ENCODE measurements around the gene IRF2BP2. TPM values are rescaled to one million over a fixed set of nuclear protein-coding genes. Genes with fewer than 3 reads are reported as not detected.

The IRF2BP2 gene
- total RNA-seq, 2 donors from 2014 or later = 463 to 482 TPM

GRCh38 chr1:234570329-234571120 is 39.5 kb downstream of the IRF2BP2 start:
- H3K27me3 Mint-ChIP-seq = peaks cover 6% of the 10 kb centered on the region
- no peaks in the 10 kb centered on the region for H3K36me3 Mint-ChIP-seq (ENCODE audit: low read depth)
- no peak overlapping the region for H3K27ac Mint-ChIP-seq
- ATAC-seq (no peak), DNase-seq (no peak)
- H3K4me3 Mint-ChIP-seq = no peak overlapping the region
- H3K9me3 ChIP-seq (ENCODE audit: control insufficient read depth, low read length, poor library complexity, severe bottlenecking) = no peaks in the 10 kb centered on the region
- no peaks in the 10 kb centered on the region for H3K4me1 Mint-ChIP-seq

- DNase-seq = no peak
- H3K9me3 ChIP-seq (ENCODE audit: control insufficient read depth, low read length, poor library complexity, severe bottlenecking) = no peaks in the 10 kb centered on the region
- no peak overlapping the region for H3K27ac Mint-ChIP-seq
- no peaks in the 10 kb centered on the region for H3K36me3 Mint-ChIP-seq (ENCODE audit: low read depth)
- no peak overlapping the region for H3K4me3 Mint-ChIP-seq
- no peak for ATAC-seq
- H3K27me3 Mint-ChIP-seq = peaks cover 6% of the 10 kb centered on the region
- H3K4me1 Mint-ChIP-seq = no peaks in the 10 kb centered on the region
These were observed 41.6 kb downstream of the IRF2BP2 start for GRCh38 chr1:234568345-234568744.

GRCh38 chr1:234565132-234565531 is 44.8 kb downstream of the IRF2BP2 start:
- Mint-ChIP-seq H3K36me3 (ENCODE audit: low read depth) (no peaks in the 10 kb centered on the region), H3K4me3 (no peak overlapping the region), H3K4me1 (no peaks in the 10 kb centered on the region), H3K27ac (no peak overlapping the region), H3K27me3 (no peaks in the 10 kb centered on the region)
- ATAC-seq (no peak), DNase-seq (no peak)
- H3K9me3 ChIP-seq (ENCODE audit: control insufficient read depth, low read length, poor library complexity, severe bottlenecking) = no peaks in the 10 kb centered on the region

DNA sequence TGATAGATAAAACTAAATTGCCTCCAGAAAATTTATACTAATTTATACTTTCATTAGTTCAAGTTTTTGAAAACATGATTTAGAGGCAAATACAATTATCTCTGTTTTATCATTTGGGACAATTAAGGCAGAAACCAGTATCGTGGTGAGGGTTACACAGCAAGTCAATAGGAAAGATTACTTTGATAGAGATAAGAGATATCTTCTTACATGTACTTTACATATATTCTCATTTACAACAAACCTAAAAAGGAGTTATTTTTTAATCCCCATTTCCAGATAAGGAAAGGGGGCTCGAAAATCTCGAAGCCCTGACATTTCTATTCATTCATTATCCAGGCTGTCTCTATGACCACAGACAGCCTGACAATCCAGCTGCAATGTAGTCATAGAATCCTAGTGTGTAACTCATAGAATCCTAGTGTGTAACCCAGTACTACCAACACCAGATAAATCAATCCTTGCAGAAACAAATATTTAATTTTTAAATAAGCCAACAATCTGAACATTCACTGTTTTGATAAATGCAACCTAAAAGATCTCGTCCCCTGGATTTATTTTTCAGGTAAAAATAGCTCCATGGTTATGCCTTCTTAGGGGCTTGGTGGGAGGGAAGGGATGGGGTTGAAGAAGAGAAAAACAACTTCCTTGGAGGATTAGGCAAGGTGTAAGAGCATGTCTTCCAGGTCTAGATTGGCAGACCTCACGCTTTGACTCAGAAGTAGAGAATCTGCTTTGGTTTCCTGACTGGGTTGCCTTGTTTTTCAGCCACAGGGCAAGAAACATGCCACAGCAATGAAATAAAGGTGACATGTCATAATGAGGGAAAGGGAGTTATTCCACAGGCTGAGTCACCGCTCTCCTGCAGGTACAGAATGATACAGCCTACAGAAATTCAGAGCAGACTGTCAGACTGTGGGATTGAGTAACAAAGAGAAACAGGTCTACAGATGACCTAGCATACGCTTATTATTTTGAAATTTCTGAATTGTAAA is 45.6 kb downstream of the IRF2BP2 start:
- ATAC-seq (no peak), DNase-seq (no peak)
- Mint-ChIP-seq H3K27me3 (no peaks in the 10 kb centered on the region), H3K4me1 (no peaks in the 10 kb centered on the region), H3K4me3 (no peak overlapping the region), H3K36me3 (ENCODE audit: low read depth) (no peaks in the 10 kb centered on the region), H3K27ac (no peak overlapping the region)
- H3K9me3 ChIP-seq (ENCODE audit: control insufficient read depth, low read length, poor library complexity, severe bottlenecking) = no peaks in the 10 kb centered on the region

DNA sequence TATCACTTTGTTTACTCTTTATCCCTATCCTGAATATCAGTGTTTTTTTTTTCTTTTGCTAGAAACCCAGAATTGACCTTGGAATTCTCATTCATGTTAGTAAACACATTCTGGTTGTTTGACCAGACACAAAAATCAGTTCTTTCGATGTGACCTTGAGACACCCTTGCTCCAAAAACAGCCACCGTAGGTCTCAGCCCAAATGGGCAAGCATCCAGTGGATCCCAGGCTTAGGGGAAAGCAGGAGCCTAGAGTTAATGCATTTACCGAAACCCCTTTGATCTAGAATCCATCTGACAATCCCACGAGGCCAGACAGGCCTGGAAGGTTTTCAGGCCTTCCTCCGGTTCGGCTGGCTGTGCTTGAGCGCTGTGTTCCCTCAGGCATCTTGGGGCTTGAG is 47.6 kb downstream of the IRF2BP2 start:
- Mint-ChIP-seq H3K4me3 (no peak overlapping the region), H3K36me3 (ENCODE audit: low read depth) (no peaks in the 10 kb centered on the region), H3K27ac (no peak overlapping the region), H3K4me1 (no peaks in the 10 kb centered on the region), H3K27me3 (no peaks in the 10 kb centered on the region)
- no peaks in the 10 kb centered on the region for H3K9me3 ChIP-seq (ENCODE audit: control insufficient read depth, low read length, poor library complexity, severe bottlenecking)
- no peak for DNase-seq
- no peak for ATAC-seq

DNA sequence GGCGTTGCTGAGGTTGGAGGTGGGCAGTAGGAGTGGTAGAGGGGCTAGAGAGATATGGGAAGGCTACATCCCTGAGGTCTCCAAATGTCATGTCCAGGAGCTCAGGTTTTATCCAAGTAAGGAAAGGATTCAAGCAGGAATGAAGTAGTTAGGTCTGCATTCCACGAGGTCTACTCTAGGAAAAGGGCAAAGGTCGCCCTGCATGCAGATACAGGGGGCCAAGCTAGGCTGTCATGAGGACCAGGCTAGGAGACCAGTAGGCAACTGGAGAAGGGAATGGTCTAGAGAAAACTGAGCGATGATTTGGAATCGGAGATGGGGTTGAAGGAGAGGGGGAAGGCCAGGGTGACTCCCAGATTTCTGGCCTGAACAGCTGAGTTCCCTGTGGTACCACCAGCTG is 48.7 kb downstream of the IRF2BP2 start:
- H3K9me3 ChIP-seq (ENCODE audit: control insufficient read depth, low read length, poor library complexity, severe bottlenecking) = no peaks in the 10 kb centered on the region
- Mint-ChIP-seq H3K4me3 (no peak overlapping the region), H3K27ac (no peak overlapping the region), H3K4me1 (no peaks in the 10 kb centered on the region), H3K36me3 (ENCODE audit: low read depth) (no peaks in the 10 kb centered on the region), H3K27me3 (no peaks in the 10 kb centered on the region)
- no peak for DNase-seq
- ATAC-seq = no peak

DNA sequence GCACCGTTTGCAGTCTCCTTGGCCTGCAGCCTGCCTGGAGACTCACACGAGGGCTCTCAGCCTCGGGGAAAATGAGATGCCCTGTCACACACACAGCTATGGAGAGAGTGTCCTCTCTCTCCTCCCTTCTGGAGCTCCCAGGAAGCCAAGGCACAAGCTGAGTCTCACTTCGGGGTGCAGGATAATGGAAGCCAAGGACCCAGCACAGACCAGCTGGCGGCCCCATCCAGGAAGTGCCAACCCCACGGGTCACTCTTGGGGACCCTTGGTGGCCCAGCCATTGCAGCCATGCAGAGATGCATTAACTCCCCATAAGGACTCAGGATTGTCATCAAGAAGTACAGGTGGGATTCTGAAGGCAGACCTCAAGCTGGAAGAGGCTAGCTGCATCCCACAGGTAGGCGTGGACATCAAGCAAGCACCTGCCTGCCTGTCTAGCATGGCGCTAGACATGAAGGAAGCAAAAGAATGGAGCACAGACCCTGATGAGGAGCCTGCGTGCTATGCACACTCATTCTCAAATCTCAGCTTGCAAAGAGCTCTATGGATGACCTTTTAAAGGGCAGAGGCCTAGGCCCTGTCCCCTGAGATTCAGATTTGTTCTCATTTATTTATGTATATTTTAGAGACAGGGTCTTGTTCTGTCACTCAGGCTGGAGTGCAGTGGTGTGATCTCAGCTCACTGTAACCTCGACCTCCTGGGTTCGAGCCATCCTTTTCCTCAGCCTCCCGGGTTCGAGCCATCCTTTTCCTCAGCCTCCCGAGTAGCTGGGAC is 49.9 kb downstream of the IRF2BP2 start:
- no peaks in the 10 kb centered on the region for H3K9me3 ChIP-seq (ENCODE audit: control insufficient read depth, low read length, poor library complexity, severe bottlenecking)
- ATAC-seq (no peak), DNase-seq (no peak)
- Mint-ChIP-seq H3K36me3 (ENCODE audit: low read depth) (no peaks in the 10 kb centered on the region), H3K4me1 (no peaks in the 10 kb centered on the region), H3K27ac (no peak overlapping the region), H3K27me3 (no peaks in the 10 kb centered on the region), H3K4me3 (no peak overlapping the region)

DNA sequence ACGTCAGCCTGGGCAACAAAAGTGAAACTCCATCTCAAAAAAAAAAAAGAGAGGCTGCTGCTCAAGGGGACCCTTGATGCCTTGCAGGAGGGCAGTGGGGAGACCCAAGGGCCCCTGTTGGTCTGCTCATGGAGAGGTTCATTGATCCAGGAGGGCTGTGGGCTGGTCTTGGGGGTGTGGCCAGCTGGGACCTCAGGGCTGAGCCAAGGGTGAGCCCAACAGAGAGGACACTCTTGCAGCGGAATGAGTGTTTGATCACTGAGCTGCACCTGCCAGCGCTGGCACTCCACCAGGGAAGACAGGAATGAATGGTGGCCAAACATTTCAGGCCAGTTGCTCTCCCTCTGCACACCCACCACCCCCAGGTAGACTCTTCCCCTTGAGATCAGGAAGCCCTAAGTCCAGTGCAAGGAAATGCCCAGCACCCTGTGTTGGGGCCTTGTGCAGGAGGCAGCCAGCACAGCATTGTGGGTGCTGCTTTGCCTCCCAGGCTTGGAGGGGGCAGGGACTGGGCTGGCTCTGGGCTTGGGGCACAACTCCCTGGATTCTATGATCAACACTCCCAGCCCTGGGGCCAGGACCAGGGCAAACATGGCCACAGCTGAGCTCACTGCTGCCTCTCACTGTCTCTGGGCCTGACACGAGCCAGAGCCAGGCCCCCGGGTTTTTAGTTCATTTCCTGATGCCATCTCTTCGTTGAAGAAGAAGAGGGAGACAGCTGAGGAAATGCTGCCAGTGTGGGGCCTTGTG is 50.7 kb downstream of the IRF2BP2 start:
- ATAC-seq = no peak
- Mint-ChIP-seq H3K27ac (no peak overlapping the region), H3K4me3 (no peak overlapping the region), H3K4me1 (no peaks in the 10 kb centered on the region), H3K36me3 (ENCODE audit: low read depth) (no peaks in the 10 kb centered on the region), H3K27me3 (no peaks in the 10 kb centered on the region)
- no peaks in the 10 kb centered on the region for H3K9me3 ChIP-seq (ENCODE audit: control insufficient read depth, low read length, poor library complexity, severe bottlenecking)
- no peak for DNase-seq

DNA sequence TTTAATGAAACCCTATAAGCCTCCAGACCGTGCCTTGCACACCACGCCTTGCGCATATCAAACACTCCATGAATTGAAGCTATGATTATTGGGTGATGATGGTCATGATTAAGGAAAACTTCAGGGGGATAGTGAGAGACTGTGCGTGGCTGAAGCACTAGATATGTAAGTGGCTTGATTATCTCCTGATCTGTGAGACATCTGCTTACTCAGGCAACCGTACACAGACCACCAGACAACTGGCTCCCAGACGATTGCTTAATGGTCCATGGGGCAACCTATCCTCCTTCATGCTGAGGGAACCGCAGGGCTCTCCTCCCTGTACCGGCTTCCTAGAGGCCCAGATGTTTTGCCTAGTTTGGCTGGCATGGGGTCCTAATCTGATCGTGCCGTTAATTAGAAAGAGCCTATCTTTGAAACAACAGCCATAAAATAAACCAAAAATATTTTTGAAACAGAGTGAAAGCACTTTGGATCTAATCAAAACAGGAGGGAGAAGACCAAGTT is 51.6 kb downstream of the IRF2BP2 start:
- no peak overlapping the region for H3K4me3 Mint-ChIP-seq
- H3K27ac Mint-ChIP-seq = no peak overlapping the region
- H3K9me3 ChIP-seq (ENCODE audit: control insufficient read depth, low read length, poor library complexity, severe bottlenecking) = no peaks in the 10 kb centered on the region
- H3K27me3 Mint-ChIP-seq = peaks cover 1% of the 10 kb centered on the region
- DNase-seq (no peak), ATAC-seq (no peak)
- H3K36me3 Mint-ChIP-seq (ENCODE audit: low read depth) = no peaks in the 10 kb centered on the region
- H3K4me1 Mint-ChIP-seq = no peaks in the 10 kb centered on the region

- H3K36me3 Mint-ChIP-seq (ENCODE audit: low read depth) = no peaks in the 10 kb centered on the region
- ATAC-seq = no peak
- peaks cover 5% of the 10 kb centered on the region for H3K27me3 Mint-ChIP-seq
- no peaks in the 10 kb centered on the region for H3K9me3 ChIP-seq (ENCODE audit: control insufficient read depth, low read length, poor library complexity, severe bottlenecking)
- H3K27ac Mint-ChIP-seq = no peak overlapping the region
- H3K4me3 Mint-ChIP-seq = no peak overlapping the region
- no peak for DNase-seq
- H3K4me1 Mint-ChIP-seq = no peaks in the 10 kb centered on the region
These were observed 53.6 kb downstream of the IRF2BP2 start for GRCh38 chr1:234556245-234556943.

DNA sequence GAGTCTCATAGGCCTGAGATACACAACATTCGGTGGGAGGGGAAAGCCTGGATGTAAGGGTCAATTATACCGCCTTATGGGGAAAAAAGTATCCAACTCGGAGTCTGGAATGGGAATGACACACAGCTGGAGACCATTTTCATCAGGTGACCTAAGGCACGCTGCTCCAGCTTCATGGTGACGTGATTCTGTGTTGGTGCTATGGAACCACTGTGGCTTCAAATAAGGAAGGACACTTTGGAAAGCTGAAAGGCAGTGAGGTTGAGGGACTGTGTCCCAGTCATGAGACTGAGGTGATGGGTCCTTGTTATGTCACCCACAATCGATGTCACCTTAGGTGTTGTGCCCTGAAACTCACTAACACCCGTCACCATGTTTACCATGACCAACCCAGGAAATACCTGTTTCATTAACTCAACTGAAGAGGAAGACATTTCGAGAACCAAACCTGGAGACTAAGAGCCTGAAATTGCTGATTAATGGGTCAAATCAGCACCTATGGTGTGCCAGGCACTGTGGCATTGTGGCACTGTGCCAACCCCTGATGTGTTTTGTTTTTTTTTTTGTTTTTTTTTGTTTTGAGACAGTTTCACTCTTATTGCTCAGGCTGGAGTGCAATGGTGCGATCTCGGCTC is 54.5 kb downstream of the IRF2BP2 start:
- peaks cover 5% of the 10 kb centered on the region for H3K27me3 Mint-ChIP-seq
- no peak for ATAC-seq
- H3K9me3 ChIP-seq (ENCODE audit: control insufficient read depth, low read length, poor library complexity, severe bottlenecking) = no peaks in the 10 kb centered on the region
- H3K4me1 Mint-ChIP-seq = no peaks in the 10 kb centered on the region
- H3K36me3 Mint-ChIP-seq (ENCODE audit: low read depth) = no peaks in the 10 kb centered on the region
- no peak overlapping the region for H3K27ac Mint-ChIP-seq
- no peak for DNase-seq
- H3K4me3 Mint-ChIP-seq = no peak overlapping the region

Measured in T-helper 17 cell (primary cell).